ENCODE data around the gene WNT7A. TPM values are rescaled to one million over a fixed set of nuclear protein-coding genes. Genes with fewer than 3 reads are reported as not detected.

Gene WNT7A
- total RNA-seq, 1 experiment from 2014 or later: 0.34 TPM

DNA sequence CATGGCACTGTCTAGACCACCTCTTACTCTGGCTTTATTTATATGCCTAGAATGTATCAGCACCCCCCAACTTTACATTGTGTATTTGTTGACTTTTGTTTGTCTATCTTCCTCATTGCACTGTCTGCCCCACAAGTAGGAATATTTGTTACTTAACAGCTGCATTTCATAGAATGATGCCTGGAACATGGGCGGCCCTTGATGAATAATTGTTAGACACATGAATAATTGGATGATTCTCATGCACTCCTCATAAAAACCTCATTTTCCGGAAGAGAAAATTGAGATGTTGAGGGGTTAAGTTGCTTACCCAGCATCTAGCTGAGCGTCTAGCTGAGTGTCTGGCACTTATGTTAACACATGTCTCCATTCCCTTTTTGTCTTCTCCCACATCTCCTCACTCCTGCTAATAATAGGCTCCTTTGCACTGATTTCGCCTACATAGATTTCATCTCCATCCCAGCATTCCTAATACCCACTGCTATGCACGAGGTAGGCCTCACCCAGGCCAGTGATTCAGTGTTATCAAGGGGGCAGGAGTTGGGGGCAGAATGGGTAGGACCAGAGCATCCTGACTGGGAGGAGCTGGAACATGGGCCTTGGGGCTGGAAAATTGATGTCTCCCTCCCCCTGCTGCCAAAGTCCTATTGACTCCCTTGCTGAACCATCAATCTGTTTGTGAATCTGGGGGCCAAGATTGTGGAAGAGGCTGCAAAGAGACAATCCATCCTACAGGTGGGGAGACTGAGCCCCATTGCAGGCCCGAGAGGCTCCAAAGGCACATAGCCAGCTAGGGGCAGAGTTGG lies 7.8 kb upstream of the WNT7A start:
- Histone ChIP-seq H3K9me3 (ENCODE audit: control insufficient read depth in 1 of 2, insufficient read depth in 1 of 2, low read depth in 1 of 2, low read length in 2 of 2) (no peaks in the 10 kb centered on the region), H3K79me2 (ENCODE audit: insufficient read depth, low read length) (no peaks in the 10 kb centered on the region), H3K4me1 (ENCODE audit: control insufficient read depth in 1 of 2, insufficient read depth in 2 of 2, low read length in 2 of 2) (peaks cover 3 to 12% of the 10 kb centered on the region in 2 experiments; a peak in 2 of 4 replicates), H3K27me3 (ENCODE audit: insufficient read depth, low read length) (0 out of 2 replicates have a peak, but pooled peaks cover 2% of the 10 kb centered on the region), H3K4me2 (ENCODE audit: low read length) (no peak overlapping the region), H3K9me2 (ENCODE audit: insufficient read depth) (no peaks in the 10 kb centered on the region), H3K4me3 (replicated peaks in 1 of 2; ENCODE audit: low read depth in 1 of 2, low read length in 2 of 2) (no peak overlapping the region), H2AFZ (ENCODE audit: low read depth, low read length, poor library complexity, severe bottlenecking) (no peak overlapping the region), H3K9ac (ENCODE audit: low read length) (no peak overlapping the region), H3K27ac (ENCODE audit: low read depth, low read length) (no peak overlapping the region), H3K36me3 (ENCODE audit: control insufficient read depth in 1 of 2, insufficient read depth in 2 of 2, low read length in 2 of 2) (no peaks in the 10 kb centered on the region), H4K20me1 (ENCODE audit: insufficient read depth) (no peaks in the 10 kb centered on the region)
- TF ChIP-seq POLR2A (IDR thresholded peaks at IDR 0.05; ENCODE audit: borderline replicate concordance, extremely low read depth, insufficient read depth, insufficient read length) (no peak), RAD21 (IDR thresholded peaks at IDR 0.05; ENCODE audit: low read depth) (no peak), POLR2AphosphoS5 (IDR thresholded peaks at IDR 0.05; ENCODE audit: low read depth, low read length) (no peak), CEBPB (IDR thresholded peaks at IDR 0.05; ENCODE audit: low read depth) (no peak), SIN3A (IDR thresholded peaks at IDR 0.05; ENCODE audit: low read depth) (no peak), JUND (IDR thresholded peaks at IDR 0.05) (no peak), EZH2 (IDR thresholded peaks at IDR 0.05) (no peak), FOSL1 (IDR thresholded peaks at IDR 0.05; ENCODE audit: low read depth) (no peak), TCF7L2 (IDR thresholded peaks at IDR 0.05; ENCODE audit: borderline replicate concordance, extremely low read depth, insufficient read depth, insufficient read length) (no peak), YY1 (IDR thresholded peaks at IDR 0.05; ENCODE audit: extremely low read depth, insufficient replicate concordance, low read depth, low read length) (no peak)
- TF ChIP-seq, protein P1, sequence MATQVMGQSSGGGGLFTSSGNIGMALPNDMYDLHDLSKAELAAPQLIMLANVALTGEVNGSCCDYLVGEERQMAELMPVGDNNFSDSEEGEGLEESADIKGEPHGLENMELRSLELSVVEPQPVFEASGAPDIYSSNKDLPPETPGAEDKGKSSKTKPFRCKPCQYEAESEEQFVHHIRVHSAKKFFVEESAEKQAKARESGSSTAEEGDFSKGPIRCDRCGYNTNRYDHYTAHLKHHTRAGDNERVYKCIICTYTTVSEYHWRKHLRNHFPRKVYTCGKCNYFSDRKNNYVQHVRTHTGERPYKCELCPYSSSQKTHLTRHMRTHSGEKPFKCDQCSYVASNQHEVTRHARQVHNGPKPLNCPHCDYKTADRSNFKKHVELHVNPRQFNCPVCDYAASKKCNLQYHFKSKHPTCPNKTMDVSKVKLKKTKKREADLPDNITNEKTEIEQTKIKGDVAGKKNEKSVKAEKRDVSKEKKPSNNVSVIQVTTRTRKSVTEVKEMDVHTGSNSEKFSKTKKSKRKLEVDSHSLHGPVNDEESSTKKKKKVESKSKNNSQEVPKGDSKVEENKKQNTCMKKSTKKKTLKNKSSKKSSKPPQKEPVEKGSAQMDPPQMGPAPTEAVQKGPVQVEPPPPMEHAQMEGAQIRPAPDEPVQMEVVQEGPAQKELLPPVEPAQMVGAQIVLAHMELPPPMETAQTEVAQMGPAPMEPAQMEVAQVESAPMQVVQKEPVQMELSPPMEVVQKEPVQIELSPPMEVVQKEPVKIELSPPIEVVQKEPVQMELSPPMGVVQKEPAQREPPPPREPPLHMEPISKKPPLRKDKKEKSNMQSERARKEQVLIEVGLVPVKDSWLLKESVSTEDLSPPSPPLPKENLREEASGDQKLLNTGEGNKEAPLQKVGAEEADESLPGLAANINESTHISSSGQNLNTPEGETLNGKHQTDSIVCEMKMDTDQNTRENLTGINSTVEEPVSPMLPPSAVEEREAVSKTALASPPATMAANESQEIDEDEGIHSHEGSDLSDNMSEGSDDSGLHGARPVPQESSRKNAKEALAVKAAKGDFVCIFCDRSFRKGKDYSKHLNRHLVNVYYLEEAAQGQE (IDR thresholded peaks at IDR 0.05; ENCODE audit: low read depth): no peak
- TF ChIP-seq, protein P2, sequence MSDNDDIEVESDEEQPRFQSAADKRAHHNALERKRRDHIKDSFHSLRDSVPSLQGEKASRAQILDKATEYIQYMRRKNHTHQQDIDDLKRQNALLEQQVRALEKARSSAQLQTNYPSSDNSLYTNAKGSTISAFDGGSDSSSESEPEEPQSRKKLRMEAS (IDR thresholded peaks at IDR 0.05): no peak
- TF ChIP-seq, protein P3, sequence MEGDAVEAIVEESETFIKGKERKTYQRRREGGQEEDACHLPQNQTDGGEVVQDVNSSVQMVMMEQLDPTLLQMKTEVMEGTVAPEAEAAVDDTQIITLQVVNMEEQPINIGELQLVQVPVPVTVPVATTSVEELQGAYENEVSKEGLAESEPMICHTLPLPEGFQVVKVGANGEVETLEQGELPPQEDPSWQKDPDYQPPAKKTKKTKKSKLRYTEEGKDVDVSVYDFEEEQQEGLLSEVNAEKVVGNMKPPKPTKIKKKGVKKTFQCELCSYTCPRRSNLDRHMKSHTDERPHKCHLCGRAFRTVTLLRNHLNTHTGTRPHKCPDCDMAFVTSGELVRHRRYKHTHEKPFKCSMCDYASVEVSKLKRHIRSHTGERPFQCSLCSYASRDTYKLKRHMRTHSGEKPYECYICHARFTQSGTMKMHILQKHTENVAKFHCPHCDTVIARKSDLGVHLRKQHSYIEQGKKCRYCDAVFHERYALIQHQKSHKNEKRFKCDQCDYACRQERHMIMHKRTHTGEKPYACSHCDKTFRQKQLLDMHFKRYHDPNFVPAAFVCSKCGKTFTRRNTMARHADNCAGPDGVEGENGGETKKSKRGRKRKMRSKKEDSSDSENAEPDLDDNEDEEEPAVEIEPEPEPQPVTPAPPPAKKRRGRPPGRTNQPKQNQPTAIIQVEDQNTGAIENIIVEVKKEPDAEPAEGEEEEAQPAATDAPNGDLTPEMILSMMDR (IDR thresholded peaks at IDR 0.05 in 2 of 3, conservative IDR thresholded peaks at IDR 0.05 in 1 of 3; ENCODE audit: borderline replicate concordance in 1 of 3, insufficient read depth in 1 of 3, low read depth in 2 of 3, low read length in 2 of 3): no peak
- TF ChIP-seq, protein P4, sequence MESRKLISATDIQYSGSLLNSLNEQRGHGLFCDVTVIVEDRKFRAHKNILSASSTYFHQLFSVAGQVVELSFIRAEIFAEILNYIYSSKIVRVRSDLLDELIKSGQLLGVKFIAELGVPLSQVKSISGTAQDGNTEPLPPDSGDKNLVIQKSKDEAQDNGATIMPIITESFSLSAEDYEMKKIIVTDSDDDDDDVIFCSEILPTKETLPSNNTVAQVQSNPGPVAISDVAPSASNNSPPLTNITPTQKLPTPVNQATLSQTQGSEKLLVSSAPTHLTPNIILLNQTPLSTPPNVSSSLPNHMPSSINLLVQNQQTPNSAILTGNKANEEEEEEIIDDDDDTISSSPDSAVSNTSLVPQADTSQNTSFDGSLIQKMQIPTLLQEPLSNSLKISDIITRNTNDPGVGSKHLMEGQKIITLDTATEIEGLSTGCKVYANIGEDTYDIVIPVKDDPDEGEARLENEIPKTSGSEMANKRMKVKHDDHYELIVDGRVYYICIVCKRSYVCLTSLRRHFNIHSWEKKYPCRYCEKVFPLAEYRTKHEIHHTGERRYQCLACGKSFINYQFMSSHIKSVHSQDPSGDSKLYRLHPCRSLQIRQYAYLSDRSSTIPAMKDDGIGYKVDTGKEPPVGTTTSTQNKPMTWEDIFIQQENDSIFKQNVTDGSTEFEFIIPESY (IDR thresholded peaks at IDR 0.05; ENCODE audit: extremely low read depth, insufficient replicate concordance, low read length): no peak
- TF ChIP-seq, protein P5, sequence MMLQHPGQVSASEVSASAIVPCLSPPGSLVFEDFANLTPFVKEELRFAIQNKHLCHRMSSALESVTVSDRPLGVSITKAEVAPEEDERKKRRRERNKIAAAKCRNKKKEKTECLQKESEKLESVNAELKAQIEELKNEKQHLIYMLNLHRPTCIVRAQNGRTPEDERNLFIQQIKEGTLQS (IDR thresholded peaks at IDR 0.05): no peak
- intact Hi-C loops (cut with micrococcal nuclease): loop anchor here (5.0 to 10.0 kb wide), 3 partner anchors 123 to 793 kb away; no protein-coding TSS in a partner anchor
- CTCF ChIA-PET: interaction anchor here (0.8 to 15.0 kb wide), 2 partner anchors 9 to 231 kb away, joined by 4 to 297 read pairs; no protein-coding TSS in a partner anchor
- POLR2A ChIA-PET: no interaction called here
- ATAC-seq (no peak), DNase-seq (ENCODE audit: low read depth, low spot score) (no peak)
- RAD21 ChIA-PET (ENCODE audit: low non-redundant PET in 1 of 2, low total read pairs in 2 of 2, uncharacterized antibody in 2 of 2, unreplicated experiment in 2 of 2): no interaction called here
- BruUV-seq (replicated peaks): no TSS peak
